Adrenal gland (tissue), 12 donors: Measurements from ENCODE around the gene ARHGAP22. TPM values are rescaled to one million over a fixed set of nuclear protein-coding genes. Genes with fewer than 3 reads are reported as not detected.

Experiments
- DNase-seq, 7 donors: peaks; one replicate each; pipeline ENCODE4 v3.0.0-alpha.2; 2019 to 2020
- H3K27ac ChIP-seq, 5 donors: fragments of 200-600 bp; sonication (generic) in 4 of 5; 1 replicate in 3 of 5; 2 replicates in 2 of 5; pipeline versions ENCODE4 v1.5.1 to v1.8.0; 2016 to 2020; ENCODE audit warnings: mild to moderate bottlenecking in 1 of 5
- H3K27me3 ChIP-seq: fragments of 200-600 bp; 2 replicates; pipeline ENCODE4 v1.8.0; 2021
- H3K36me3 ChIP-seq, 2 donors: fragments of 200-600 bp; replicated peaks in 1 of 2; 1 replicate in 1 of 2; 2 replicates in 1 of 2; pipeline versions ENCODE4 v1.5.1 to v1.8.0; 2018 to 2022
- H3K4me1 ChIP-seq, 2 donors: fragments of 200-600 bp; replicated peaks in 1 of 2; 1 replicate in 1 of 2; 2 replicates in 1 of 2; pipeline versions ENCODE4 v1.5.1 to v1.8.0; 2018 to 2021
- H3K4me3 ChIP-seq, 4 donors: fragments of 200-600 bp; sonication (generic) in 3 of 4; one replicate each; pipeline ENCODE4 v1.5.1; 2016 to 2018
- H3K9me3 ChIP-seq, 3 donors: fragments of 200-600 bp; sonication (generic) in 1 of 3; replicated peaks in 1 of 3; 1 replicate in 2 of 3; 2 replicates in 1 of 3; pipeline versions ENCODE4 v1.5.1 to v1.8.0; 2016 to 2021
- POLR2A ChIP-seq, 2 donors: fragments of 450-650 bp; IDR thresholded peaks; one replicate each; pipeline ENCODE4 v1.6.1; 2017; ENCODE audit warnings: antibody characterized with exemption in 2 of 2, mild to moderate bottlenecking in 2 of 2, moderate library complexity in 1 of 2
- WGBS, 4 donors: extraction: QIAGEN DNeasy Blood & Tissue Kit in 2 of 4; methylation state at CpG; one replicate each; pipeline versions ENCODE4 v1.1.5 to v1.1.7; 2013 to 2017; 5-methylcytosine and 5-hydroxymethylcytosine counted together
- intact Hi-C, 2 donors: fragments of 100-400 bp; cut with DNase I; formaldehyde crosslinking; loops; one replicate each; pipeline versions ENCODE4 v1.14.1 to v1.15.0; 2022 to 2023
- polyA plus RNA-seq, 3 donors: library from polyadenylated mRNA; stranded (reverse); fragments of 200-250 nt in 2 of 3; fragments of 350-450 nt in 1 of 3; fragmentation: Illumina TruSeq in 1 of 3; extraction: RNeasy Lipid Tissue Mini Kit (QIAGEN cat#74804) in 1 of 3; gene quantifications; one replicate each; pipeline ENCODE4 v1.2.3, GENCODE V29; 2013 to 2014
- total RNA-seq, 9 donors: library from RNA; depleted of rRNA in 4 of 9; stranded (reverse); fragments of >200 nt in 4 of 9; fragments of 120-200 nt in 1 of 9; fragmentation: NEBNext Ultra II Directional in 1 of 9; extraction: Animal tissue kit (Norgen Biotek cat#: 25700) in 1 of 9; gene quantifications; one replicate each; pipeline versions ENCODE4 v1.1.0 to v1.2.4, GENCODE V29; 2013 to 2023
- TF ChIP-seq, protein P1 (sequence below), 6 experiments: fragments of 450-650 bp in 4 of 6; fragments of 200-600 bp in 2 of 6; sonication (generic) in 1 of 6; IDR thresholded peaks; 1 replicate in 5 of 6; 2 replicates in 1 of 6; pipeline versions ENCODE4 v1.5.1 to v1.8.0; 2016 to 2021; ENCODE audit warnings: antibody characterized with exemption in 6 of 6, mild to moderate bottlenecking in 2 of 6, moderate library complexity in 1 of 6
- donor health status: healthy with polysubstance abuse.
- donor health status: Bipolar disorder and iron deficiency.
- donor health status: DM: yes; HTN: yes; CAD: no.
- donor health status: DM: no; HTN: no; CAD: no.
- donor health status: DM: no; HTN: no; CAD: no.
- donor health status: DM: yes; HTN: yes; CAD: no.

ARHGAP22 gene
- total and polyA plus RNA-seq, 12 donors, result 0.91 to 11.6 (median 4.6) TPM

DNA sequence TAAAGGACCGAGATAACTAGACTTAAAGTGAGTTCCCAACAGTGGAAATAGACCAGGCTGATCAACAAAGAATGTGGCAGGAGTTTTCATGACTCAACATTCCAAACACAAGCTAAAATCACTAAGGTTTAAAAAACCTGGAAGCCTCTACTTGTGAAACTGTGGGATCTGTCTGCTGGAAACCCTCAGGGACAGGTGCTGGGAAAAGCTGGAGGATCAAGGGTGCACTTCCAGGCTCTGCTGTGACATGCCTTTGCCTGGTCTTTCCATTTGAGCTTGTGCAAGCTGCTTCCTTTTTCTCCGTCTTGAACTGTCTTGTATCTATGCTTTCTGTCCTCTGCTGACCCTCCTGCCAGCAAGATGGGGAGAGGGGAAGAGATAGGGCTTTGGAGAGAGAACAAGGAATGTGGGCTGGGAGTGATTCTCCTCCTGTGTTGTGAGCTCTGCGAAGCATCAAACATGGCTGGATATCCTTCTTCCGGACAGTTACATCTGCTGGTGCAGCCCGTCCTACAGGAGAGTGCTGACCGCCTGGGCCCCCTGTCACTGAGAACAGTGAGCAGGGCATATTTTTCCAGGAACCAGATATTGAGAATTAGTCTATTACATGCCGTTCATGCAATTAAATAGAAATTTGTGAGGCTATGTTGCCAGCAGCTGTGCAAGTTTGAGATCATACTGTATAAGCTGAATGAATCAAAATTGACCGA is 25.5 kb downstream of the ARHGAP22 start:
- WGBS, 4 donors, result 48 to 71% (median 56%) methylated on average over 8 of the region's 8 CpGs
- intact Hi-C loops, result no loop called here
- Histone ChIP-seq H3K4me1 (no peaks in the 10 kb centered on the region), H3K27ac (no peak overlapping the region), H3K27me3 (no peaks in the 10 kb centered on the region), H3K4me3 (no peak overlapping the region), H3K36me3 (no peaks in the 10 kb centered on the region), H3K9me3 (no peaks in the 10 kb centered on the region)
- TF ChIP-seq POLR2A (IDR thresholded peaks at IDR 0.05), result no peak
- TF ChIP-seq, protein P1, sequence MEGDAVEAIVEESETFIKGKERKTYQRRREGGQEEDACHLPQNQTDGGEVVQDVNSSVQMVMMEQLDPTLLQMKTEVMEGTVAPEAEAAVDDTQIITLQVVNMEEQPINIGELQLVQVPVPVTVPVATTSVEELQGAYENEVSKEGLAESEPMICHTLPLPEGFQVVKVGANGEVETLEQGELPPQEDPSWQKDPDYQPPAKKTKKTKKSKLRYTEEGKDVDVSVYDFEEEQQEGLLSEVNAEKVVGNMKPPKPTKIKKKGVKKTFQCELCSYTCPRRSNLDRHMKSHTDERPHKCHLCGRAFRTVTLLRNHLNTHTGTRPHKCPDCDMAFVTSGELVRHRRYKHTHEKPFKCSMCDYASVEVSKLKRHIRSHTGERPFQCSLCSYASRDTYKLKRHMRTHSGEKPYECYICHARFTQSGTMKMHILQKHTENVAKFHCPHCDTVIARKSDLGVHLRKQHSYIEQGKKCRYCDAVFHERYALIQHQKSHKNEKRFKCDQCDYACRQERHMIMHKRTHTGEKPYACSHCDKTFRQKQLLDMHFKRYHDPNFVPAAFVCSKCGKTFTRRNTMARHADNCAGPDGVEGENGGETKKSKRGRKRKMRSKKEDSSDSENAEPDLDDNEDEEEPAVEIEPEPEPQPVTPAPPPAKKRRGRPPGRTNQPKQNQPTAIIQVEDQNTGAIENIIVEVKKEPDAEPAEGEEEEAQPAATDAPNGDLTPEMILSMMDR (IDR thresholded peaks at IDR 0.05), result no peak
- DNase-seq, result no peak

DNA sequence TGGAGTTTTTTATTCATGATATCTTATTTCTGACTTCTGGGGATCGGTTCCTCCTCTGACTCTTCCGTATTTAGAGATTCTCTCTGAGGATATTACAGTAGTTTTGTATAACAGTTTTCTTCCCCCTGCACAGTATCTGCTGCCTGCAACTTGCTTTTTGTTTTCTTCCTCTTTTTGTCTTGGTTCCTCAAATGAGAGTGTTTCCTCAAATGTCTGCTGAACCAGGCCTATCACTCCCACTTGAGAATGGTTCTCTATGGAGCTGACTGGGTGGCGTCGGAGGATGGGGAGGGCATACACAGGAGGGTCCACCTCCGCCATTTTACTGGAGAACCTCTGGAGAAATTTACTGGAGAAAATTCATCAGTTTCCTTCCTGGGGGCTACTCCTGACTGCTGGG is 27.7 kb downstream of the ARHGAP22 start:
- no peak overlapping the region for H3K27ac ChIP-seq
- no peaks in the 10 kb centered on the region for H3K4me1 ChIP-seq
- 65 to 77% (median 75%) methylated on average over 5 of the region's 5 CpGs for WGBS, 4 donors
- no peak for TF ChIP-seq POLR2A (IDR thresholded peaks at IDR 0.05)
- TF ChIP-seq, protein P1 (IDR thresholded peaks at IDR 0.05), result no peak
- H3K9me3 ChIP-seq, result no peaks in the 10 kb centered on the region
- H3K4me3 ChIP-seq, result no peak overlapping the region
- DNase-seq, result peak in 3 of 7 donors; percentile 22 to 49 (median 30)
- H3K27me3 ChIP-seq, result no peaks in the 10 kb centered on the region
- intact Hi-C loops, result no loop called here
- no peaks in the 10 kb centered on the region for H3K36me3 ChIP-seq

DNA sequence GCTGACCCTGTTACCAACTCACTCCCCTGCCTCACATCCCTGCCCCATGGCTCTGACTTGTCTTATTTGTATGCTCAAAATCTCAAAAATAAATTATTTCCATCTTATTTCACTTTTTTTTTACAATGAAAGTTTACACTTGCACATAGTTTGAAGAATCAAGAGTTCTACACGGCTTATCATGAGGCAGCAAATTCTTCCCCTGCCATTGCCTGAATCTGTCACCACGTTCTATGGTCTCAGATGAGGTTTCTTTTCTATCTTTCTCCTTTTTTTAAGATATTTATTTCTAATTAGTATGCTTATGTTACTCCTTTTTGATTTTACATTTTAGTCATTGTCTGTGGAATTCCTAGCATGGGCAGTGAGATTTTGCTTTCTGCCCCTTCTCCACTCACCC is 28.4 kb downstream of the ARHGAP22 start:
- intact Hi-C loops, result no loop called here
- no peak for TF ChIP-seq POLR2A (IDR thresholded peaks at IDR 0.05)
- TF ChIP-seq, protein P1 (IDR thresholded peaks at IDR 0.05), result no peak
- no peaks in the 10 kb centered on the region for H3K27me3 ChIP-seq
- DNase-seq, result no peak
- 74 to 76% (median 76%) methylated on average over 2 of the region's 2 CpGs for WGBS, 4 donors
- H3K36me3 ChIP-seq, result no peaks in the 10 kb centered on the region
- no peak overlapping the region for H3K4me3 ChIP-seq
- no peaks in the 10 kb centered on the region for H3K4me1 ChIP-seq
- H3K9me3 ChIP-seq, result no peaks in the 10 kb centered on the region
- H3K27ac ChIP-seq, result no peak overlapping the region

DNA sequence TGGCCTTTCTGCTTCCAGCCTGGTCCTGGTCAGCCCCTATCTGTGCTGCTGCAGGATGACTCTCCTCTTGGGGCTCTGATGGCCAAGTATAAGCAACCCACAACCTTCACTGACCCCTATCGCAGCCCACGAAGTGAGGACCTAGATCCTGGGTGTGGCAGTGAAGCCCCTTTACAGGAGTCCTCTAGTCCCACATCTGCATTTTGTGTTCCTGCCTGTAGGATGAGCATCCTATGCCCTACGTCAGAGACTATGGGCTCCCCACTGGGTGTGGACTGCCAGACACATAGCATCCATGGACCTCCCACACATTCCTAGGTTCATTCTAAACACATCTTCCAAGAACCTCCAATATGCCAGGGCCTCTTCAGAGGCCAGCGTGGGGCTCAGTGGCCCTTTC is 29.0 kb downstream of the ARHGAP22 start:
- Histone ChIP-seq H3K36me3 (no peaks in the 10 kb centered on the region), H3K4me1 (no peaks in the 10 kb centered on the region), H3K27me3 (no peaks in the 10 kb centered on the region), H3K9me3 (no peaks in the 10 kb centered on the region), H3K27ac (no peak overlapping the region), H3K4me3 (no peak overlapping the region)
- peak in 1 of 7 donors; percentile 24 for DNase-seq
- no peak for TF ChIP-seq POLR2A (IDR thresholded peaks at IDR 0.05)
- TF ChIP-seq, protein P1 (IDR thresholded peaks at IDR 0.05), result no peak
- intact Hi-C loops, result no loop called here
- WGBS, 4 donors, result 83 to 91% (median 87%) methylated on average over 4 of the region's 4 CpGs
